ENCODE data around the gene FAM81B. TPM values are rescaled to one million over a fixed set of nuclear protein-coding genes. Genes with fewer than 3 reads are reported as not detected.
"Not testable (repeated sequence)": the region's sequence is repeated elsewhere in the genome, so short reads cannot be mapped to it uniquely, and the experiment has no call there.

The FAM81B gene
- total and polyA plus RNA-seq, 4 donors, result not detected

GRCh38 chr5:95358320-95358719 lies 32.8 kb upstream of the FAM81B start:
- 53% methylated on average over 2 of the region's 2 CpGs for WGBS
- DNase-seq (ENCODE audit: low spot score), result no peak
- no peaks in the 10 kb centered on the region for H3K4me1 ChIP-seq (ENCODE audit: control insufficient read depth in 4 of 4, insufficient read depth in 4 of 4, low read length in 3 of 4)
- H3K4me3 ChIP-seq (ENCODE audit: low read depth in 1 of 3, low read length in 3 of 3), result no peak overlapping the region
- no peak overlapping the region for H3K27ac ChIP-seq (ENCODE audit: low read depth in 1 of 2, low read length in 2 of 2)
- no peaks in the 10 kb centered on the region for H3K9me3 ChIP-seq (ENCODE audit: control insufficient read depth in 4 of 4, low read length in 3 of 4)
- H3K36me3 ChIP-seq (ENCODE audit: control insufficient read depth in 4 of 4, insufficient read depth in 3 of 4, low read depth in 1 of 4, low read length in 3 of 4), result no peaks in the 10 kb centered on the region
- H3K9ac ChIP-seq (ENCODE audit: low read depth in 1 of 2, low read length in 2 of 2), result no peak overlapping the region
- H3K27me3 ChIP-seq (ENCODE audit: control insufficient read depth in 4 of 4, insufficient read depth in 4 of 4, low read length in 3 of 4), result no peaks in the 10 kb centered on the region
- TF ChIP-seq NR2F2 (IDR thresholded peaks at IDR 0.05), result no peak
- no peak for TF ChIP-seq GABPA (IDR thresholded peaks at IDR 0.05 in 1 of 2, conservative IDR thresholded peaks at IDR 0.05 in 1 of 2)
- TF ChIP-seq ATF3 (IDR thresholded peaks at IDR 0.05), result no peak
- no peak for TF ChIP-seq FOXA2 (IDR thresholded peaks at IDR 0.05)
- no peak for TF ChIP-seq TAF1 (conservative IDR thresholded peaks at IDR 0.05)

DNA sequence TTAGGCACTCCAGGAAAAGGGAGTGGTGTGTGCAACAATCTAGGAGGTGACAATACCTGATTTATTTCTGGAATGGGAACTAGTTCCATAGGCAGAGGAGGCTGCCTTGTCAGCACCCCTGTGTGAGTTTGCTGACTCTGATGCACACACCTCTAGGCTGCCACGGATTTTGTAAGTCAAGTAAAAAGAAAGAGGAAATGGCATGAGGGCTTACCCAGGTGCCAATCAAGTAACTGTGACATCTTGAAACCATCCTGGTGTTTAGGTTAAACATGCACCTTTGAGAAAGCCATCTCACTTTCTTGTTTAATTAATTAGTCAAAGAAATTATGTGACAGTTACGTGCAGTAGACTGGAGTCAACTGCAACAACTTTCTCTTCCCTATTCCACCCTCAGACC lies 32.3 kb upstream of the FAM81B start:
- H3K9me3 ChIP-seq (ENCODE audit: control insufficient read depth in 4 of 4, low read length in 3 of 4), result no peaks in the 10 kb centered on the region
- H3K4me1 ChIP-seq (ENCODE audit: control insufficient read depth in 4 of 4, insufficient read depth in 4 of 4, low read length in 3 of 4), result no peaks in the 10 kb centered on the region
- TF ChIP-seq EGR1 (IDR thresholded peaks at IDR 0.05; ENCODE audit: low read depth in 2 of 2) (no peak), FOXA2 (IDR thresholded peaks at IDR 0.05) (no peak), YY1 (IDR thresholded peaks at IDR 0.05) (no peak), RAD21 (IDR thresholded peaks at IDR 0.05) (no peak), HNF4G (IDR thresholded peaks at IDR 0.05) (no peak), TAF1 (conservative IDR thresholded peaks at IDR 0.05) (no peak), NR2F2 (IDR thresholded peaks at IDR 0.05) (no peak), HNF4A (conservative IDR thresholded peaks at IDR 0.05) (no peak), ZBTB33 (IDR thresholded peaks at IDR 0.05) (no peak), RXRA (IDR thresholded peaks at IDR 0.05) (no peak), ATF3 (IDR thresholded peaks at IDR 0.05) (no peak), GABPA (IDR thresholded peaks at IDR 0.05 in 1 of 2, conservative IDR thresholded peaks at IDR 0.05 in 1 of 2) (no peak), JUND (IDR thresholded peaks at IDR 0.05) (no peak), SP1 (IDR thresholded peaks at IDR 0.05) (no peak), FOXA1 (IDR thresholded peaks at IDR 0.05) (no peak)
- TF ChIP-seq, protein P1, sequence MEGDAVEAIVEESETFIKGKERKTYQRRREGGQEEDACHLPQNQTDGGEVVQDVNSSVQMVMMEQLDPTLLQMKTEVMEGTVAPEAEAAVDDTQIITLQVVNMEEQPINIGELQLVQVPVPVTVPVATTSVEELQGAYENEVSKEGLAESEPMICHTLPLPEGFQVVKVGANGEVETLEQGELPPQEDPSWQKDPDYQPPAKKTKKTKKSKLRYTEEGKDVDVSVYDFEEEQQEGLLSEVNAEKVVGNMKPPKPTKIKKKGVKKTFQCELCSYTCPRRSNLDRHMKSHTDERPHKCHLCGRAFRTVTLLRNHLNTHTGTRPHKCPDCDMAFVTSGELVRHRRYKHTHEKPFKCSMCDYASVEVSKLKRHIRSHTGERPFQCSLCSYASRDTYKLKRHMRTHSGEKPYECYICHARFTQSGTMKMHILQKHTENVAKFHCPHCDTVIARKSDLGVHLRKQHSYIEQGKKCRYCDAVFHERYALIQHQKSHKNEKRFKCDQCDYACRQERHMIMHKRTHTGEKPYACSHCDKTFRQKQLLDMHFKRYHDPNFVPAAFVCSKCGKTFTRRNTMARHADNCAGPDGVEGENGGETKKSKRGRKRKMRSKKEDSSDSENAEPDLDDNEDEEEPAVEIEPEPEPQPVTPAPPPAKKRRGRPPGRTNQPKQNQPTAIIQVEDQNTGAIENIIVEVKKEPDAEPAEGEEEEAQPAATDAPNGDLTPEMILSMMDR (IDR thresholded peaks at IDR 0.05; ENCODE audit: low read depth, low read length, missing input control), result no peak
- TF ChIP-seq, protein P2, sequence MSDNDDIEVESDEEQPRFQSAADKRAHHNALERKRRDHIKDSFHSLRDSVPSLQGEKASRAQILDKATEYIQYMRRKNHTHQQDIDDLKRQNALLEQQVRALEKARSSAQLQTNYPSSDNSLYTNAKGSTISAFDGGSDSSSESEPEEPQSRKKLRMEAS (IDR thresholded peaks at IDR 0.05), result no peak
- TF ChIP-seq, protein P3, sequence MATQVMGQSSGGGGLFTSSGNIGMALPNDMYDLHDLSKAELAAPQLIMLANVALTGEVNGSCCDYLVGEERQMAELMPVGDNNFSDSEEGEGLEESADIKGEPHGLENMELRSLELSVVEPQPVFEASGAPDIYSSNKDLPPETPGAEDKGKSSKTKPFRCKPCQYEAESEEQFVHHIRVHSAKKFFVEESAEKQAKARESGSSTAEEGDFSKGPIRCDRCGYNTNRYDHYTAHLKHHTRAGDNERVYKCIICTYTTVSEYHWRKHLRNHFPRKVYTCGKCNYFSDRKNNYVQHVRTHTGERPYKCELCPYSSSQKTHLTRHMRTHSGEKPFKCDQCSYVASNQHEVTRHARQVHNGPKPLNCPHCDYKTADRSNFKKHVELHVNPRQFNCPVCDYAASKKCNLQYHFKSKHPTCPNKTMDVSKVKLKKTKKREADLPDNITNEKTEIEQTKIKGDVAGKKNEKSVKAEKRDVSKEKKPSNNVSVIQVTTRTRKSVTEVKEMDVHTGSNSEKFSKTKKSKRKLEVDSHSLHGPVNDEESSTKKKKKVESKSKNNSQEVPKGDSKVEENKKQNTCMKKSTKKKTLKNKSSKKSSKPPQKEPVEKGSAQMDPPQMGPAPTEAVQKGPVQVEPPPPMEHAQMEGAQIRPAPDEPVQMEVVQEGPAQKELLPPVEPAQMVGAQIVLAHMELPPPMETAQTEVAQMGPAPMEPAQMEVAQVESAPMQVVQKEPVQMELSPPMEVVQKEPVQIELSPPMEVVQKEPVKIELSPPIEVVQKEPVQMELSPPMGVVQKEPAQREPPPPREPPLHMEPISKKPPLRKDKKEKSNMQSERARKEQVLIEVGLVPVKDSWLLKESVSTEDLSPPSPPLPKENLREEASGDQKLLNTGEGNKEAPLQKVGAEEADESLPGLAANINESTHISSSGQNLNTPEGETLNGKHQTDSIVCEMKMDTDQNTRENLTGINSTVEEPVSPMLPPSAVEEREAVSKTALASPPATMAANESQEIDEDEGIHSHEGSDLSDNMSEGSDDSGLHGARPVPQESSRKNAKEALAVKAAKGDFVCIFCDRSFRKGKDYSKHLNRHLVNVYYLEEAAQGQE (IDR thresholded peaks at IDR 0.05), result no peak
- DNase-seq (ENCODE audit: low spot score), result no peak
- WGBS, result 36% methylated on average over 2 of the region's 2 CpGs
- H3K4me3 ChIP-seq (ENCODE audit: low read depth in 1 of 3, low read length in 3 of 3), result no peak overlapping the region
- no peaks in the 10 kb centered on the region for H3K36me3 ChIP-seq (ENCODE audit: control insufficient read depth in 4 of 4, insufficient read depth in 3 of 4, low read depth in 1 of 4, low read length in 3 of 4)
- H3K27ac ChIP-seq (ENCODE audit: low read depth in 1 of 2, low read length in 2 of 2), result no peak overlapping the region
- H3K9ac ChIP-seq (ENCODE audit: low read depth in 1 of 2, low read length in 2 of 2), result no peak overlapping the region
- no peaks in the 10 kb centered on the region for H3K27me3 ChIP-seq (ENCODE audit: control insufficient read depth in 4 of 4, insufficient read depth in 4 of 4, low read length in 3 of 4)

- H3K36me3 ChIP-seq (ENCODE audit: control insufficient read depth in 4 of 4, insufficient read depth in 3 of 4, low read depth in 1 of 4, low read length in 3 of 4); H3K27ac ChIP-seq (ENCODE audit: low read depth in 1 of 2, low read length in 2 of 2); H3K27me3 ChIP-seq (ENCODE audit: control insufficient read depth in 4 of 4, insufficient read depth in 4 of 4, low read length in 3 of 4); H3K9me3 ChIP-seq (ENCODE audit: control insufficient read depth in 4 of 4, low read length in 3 of 4); DNase-seq (ENCODE audit: low spot score); H3K4me3 ChIP-seq (ENCODE audit: low read depth in 1 of 3, low read length in 3 of 3); H3K9ac ChIP-seq (ENCODE audit: low read depth in 1 of 2, low read length in 2 of 2); H3K4me1 ChIP-seq (ENCODE audit: control insufficient read depth in 4 of 4, insufficient read depth in 4 of 4, low read length in 3 of 4): not testable (repeated sequence)
- WGBS, result 69% methylated on average over 2 of the region's 2 CpGs
These were observed 30.5 kb upstream of the FAM81B start for GRCh38 chr5:95360667-95361066.
